ENCODE results near the gene PCP2. TPM values are rescaled to one million over a fixed set of nuclear protein-coding genes. Genes with fewer than 3 reads are reported as not detected.

PCP2 gene
- not detected in 2 replicates for total RNA-seq

GRCh38 chr19:7633698-7634097 lies at the start of gene PCP2:
Gene PCP2, minus strand, starts transcription at chr19:7633719. Its CDS starts 262 bp downstream, at chr19:7633457.

GRCh38 chr19:7680606-7681339 lies 47.3 kb upstream of the PCP2 start, which contains the start of gene TRAPPC5:
Gene TRAPPC5, plus strand, starts transcription at chr19:7680833. Its CDS starts 1,421 bp downstream, at chr19:7682254.

DNA sequence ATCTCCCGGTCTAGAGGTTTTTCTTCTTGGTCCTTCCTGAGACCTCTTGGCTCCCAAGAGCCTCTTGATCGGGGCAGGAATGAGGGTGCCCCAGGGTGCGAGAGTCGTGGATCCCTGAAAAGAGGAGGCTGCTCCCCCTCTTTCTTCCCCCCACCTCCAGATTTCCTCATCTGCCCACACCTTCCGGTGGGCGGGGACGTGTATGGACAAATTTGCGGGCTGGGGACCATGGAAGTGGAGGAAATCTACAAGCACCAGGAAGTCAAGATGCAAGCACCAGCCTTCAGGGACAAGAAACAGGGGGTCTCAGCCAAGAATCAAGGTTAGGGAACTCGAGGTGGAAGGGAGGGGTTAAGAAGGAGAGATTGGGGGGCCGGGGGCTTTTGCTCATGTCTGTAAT lies 43.3 kb upstream of the PCP2 start, which contains the start of gene MCEMP1:
Gene MCEMP1 (plus strand): TSS at position 237 of the 400 bp plus-strand sequence. CDS start 31 bp downstream, at position 268.

GRCh38 chr19:7668842-7669241 lies 35.3 kb upstream of the PCP2 start, which contains the start of gene RETN:
Gene RETN, plus strand, starts transcription at chr19:7669049. Its CDS starts 278 bp downstream, at chr19:7669327.

DNA sequence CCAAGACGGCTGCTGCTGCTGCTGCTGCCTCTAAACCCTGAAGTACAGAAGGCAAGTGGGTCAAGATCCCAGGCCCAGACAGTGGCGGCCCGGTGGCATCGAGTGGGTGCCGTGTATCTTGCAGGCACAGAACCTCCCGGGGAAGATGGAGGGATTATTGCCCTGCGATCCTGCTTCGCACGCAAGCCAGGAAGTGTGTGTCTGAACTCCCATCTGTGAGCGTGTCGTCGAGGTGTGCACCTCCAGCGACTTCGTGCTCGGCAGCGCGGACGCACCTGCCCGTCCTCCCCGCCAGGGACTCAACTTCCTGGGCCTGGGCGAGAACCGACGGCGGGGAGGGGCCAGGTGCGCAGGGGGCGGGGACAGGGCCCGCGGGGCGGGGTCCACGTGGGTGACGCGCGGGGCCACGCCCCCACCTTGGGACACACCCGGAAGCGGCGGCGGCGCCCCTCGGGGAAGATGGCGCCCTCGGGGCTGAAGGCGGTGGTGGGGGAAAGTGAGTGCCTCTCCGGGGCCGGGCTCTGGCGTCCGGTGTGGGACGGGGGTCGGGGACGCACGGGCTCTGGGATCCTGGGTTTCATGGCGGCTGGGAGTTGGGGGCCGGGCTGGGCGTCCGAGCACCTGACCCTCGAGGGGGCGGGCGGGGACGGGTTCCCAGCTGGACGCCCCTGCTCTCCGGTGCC lies 3.3 kb upstream of the PCP2 start, which contains the start of gene STXBP2:
Gene STXBP2 (plus strand): TSS at position 420 of the 683 bp plus-strand sequence. CDS start 40 bp downstream, at position 460.

DNA sequence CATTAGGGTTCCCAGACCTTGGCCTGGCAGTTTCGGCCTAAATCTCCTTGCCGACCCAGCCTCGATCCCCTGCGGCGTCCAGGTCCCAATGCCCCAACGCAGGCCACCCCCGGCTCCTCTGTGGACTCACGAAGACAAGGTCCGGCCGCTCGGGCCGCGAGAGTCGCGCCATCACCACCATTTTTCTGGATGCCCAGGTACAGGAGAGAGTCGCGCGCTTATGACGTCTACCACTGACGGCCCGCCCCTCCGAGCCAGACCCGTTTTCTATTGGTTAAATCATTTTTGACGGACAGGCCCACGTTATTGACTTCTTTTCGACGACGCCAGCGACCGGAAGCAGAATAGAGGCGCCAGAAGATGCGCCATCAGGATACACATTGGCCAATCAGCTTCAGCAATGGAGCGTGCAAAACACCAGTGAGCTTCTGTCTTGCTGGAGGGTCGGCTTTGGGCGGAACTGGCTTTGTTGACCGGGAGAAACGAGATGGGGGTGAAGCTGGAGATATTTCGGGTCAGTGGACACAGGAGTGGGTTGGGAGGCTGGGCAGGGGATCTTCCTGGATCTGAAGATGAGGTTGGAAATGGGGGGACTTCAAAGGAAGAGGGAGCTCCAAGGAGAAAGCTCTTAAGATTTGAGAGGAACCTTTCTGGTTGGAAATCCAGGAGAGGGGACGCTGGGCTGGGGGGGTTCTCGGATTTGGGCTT lies 4.0 kb downstream of the PCP2 start, which contains the start of the genes PET100 and XAB2:
Gene PET100 (plus strand): TSS at position 447 of the 708 bp plus-strand sequence. CDS start 41 bp downstream, at position 488.
Gene XAB2 (minus strand): TSS at position 199 of the 708 bp plus-strand sequence. CDS start 18 bp downstream, at position 181.

GRCh38 chr19:7595466-7596133 lies 37.9 kb downstream of the PCP2 start, which contains the start of gene CAMSAP3:
Gene CAMSAP3, plus strand, starts transcription at chr19:7595863. Its CDS starts 140 bp downstream, at chr19:7596003.

Small RNA genes within 50 kb of the gene (small RNA-seq; reads per million reads assigned to genes)
- gene MIR6792 = not detected

Other genes starting within 250 kb of the PCP2 start
- gene PEX11G, start 144.7 kb downstream of the PCP2 start, total RNA-seq = 3.9 and 5.0 TPM in 2 replicates
- gene ZNF358, start 117.6 kb downstream of the PCP2 start, total RNA-seq = 36.6 and 37.0 TPM in 2 replicates
- 7.0 and 7.6 TPM in 2 replicates for gene MCOLN1, start 111.1 kb downstream of the PCP2 start, total RNA-seq
- gene PNPLA6, start 98.0 kb downstream of the PCP2 start, total RNA-seq = 91.2 and 117 TPM in 2 replicates
- gene CAMSAP3, start 37.9 kb downstream of the PCP2 start, total RNA-seq = not detected in 2 replicates
- gene XAB2, start 4.2 kb downstream of the PCP2 start, total RNA-seq = 45.1 and 45.9 TPM in 2 replicates
- 4.5 and 11.5 TPM in 2 replicates for gene PET100, start 3.9 kb downstream of the PCP2 start, total RNA-seq
- gene STXBP2, start 3.4 kb upstream of the PCP2 start, total RNA-seq = 3.4 and 3.9 TPM in 2 replicates
- gene RETN, start 35.3 kb upstream of the PCP2 start, total RNA-seq = not detected in 2 replicates
- gene MCEMP1, start 43.4 kb upstream of the PCP2 start, total RNA-seq = not detected in 2 replicates
- gene TRAPPC5, start 47.1 kb upstream of the PCP2 start, total RNA-seq = 35.7 and 50.6 TPM in 2 replicates
- not detected in 2 replicates for gene FCER2, start 68.4 kb upstream of the PCP2 start, total RNA-seq
- not detected in 2 replicates for gene CLEC4G, start 98.4 kb upstream of the PCP2 start, total RNA-seq
- not detected in 2 replicates for gene CD209, start 113.8 kb upstream of the PCP2 start, total RNA-seq
- gene CLEC4M, start 129.5 kb upstream of the PCP2 start, total RNA-seq = not detected in 2 replicates
- gene EVI5L, start 196.5 kb upstream of the PCP2 start, total RNA-seq = 21.9 and 22.9 TPM in 2 replicates
- not detected in 2 replicates for gene PRR36, start 240.7 kb upstream of the PCP2 start, total RNA-seq

Data from hair follicle dermal papilla cell (primary cell).